Activated CD8-positive, alpha-beta memory T cell treated with anti-CD3 and anti-CD28 coated beads for 48 hours (primary cell): Measurements from ENCODE around the gene NACC2.

ENCODE experiments used
- DNase-seq, 3 experiments: peaks; one replicate each; pipeline ENCODE4 v3.0.0-alpha.2; 2020; ENCODE audit warnings: low read depth in 2 of 3, low spot score in 2 of 3

Gene NACC2

DNA sequence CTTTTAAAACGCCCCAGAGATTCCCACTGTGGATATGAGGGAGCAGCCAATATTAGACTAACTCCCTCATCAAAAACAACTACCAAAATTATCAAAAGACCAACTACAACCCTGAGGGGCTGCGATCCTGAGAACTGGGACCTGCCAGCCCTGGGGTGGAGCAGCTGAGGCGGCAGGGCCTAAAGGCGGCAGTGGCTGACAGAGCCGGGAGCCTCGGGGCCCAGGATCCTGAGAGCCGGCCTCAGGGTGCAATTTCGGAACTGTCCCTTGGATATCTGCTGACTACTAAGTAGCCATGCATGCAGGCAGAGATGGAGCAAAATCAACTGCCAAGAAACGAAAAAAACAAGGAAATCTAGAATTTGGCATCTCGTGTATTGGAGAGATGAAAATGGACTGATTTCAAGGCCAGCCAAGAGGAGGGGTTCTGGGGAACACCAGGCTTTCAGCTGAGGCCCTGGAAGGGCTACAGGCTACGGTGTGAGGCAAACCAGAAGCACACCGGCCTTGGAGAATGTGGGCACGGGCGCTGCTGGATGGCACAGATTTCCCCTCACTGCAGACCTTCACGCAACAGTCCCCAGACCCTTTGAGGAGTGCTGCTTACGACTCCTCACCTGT, 70.3 kb downstream of the NACC2 start:
- DNase-seq = no peak

DNA sequence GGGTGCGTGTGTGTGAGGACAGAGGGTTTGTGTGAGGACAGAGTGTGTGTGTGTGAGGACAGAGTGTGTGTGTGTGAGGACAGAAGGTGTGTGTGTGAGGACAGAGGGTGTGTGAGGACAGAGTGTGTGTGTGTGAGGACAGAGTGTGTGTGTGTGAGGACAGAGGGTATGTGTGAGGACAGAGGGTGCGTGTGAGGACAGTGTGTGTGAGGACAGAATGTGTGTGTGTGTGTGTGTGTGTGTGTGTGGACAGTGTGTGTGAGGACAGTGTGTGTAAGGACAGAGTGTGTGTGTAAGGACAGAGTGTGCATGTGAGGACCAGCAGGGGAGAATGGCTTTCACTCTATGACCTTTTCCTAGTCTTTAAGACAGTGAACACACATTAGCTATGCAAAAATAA, 70.8 kb downstream of the NACC2 start:
- no peak for DNase-seq

DNA sequence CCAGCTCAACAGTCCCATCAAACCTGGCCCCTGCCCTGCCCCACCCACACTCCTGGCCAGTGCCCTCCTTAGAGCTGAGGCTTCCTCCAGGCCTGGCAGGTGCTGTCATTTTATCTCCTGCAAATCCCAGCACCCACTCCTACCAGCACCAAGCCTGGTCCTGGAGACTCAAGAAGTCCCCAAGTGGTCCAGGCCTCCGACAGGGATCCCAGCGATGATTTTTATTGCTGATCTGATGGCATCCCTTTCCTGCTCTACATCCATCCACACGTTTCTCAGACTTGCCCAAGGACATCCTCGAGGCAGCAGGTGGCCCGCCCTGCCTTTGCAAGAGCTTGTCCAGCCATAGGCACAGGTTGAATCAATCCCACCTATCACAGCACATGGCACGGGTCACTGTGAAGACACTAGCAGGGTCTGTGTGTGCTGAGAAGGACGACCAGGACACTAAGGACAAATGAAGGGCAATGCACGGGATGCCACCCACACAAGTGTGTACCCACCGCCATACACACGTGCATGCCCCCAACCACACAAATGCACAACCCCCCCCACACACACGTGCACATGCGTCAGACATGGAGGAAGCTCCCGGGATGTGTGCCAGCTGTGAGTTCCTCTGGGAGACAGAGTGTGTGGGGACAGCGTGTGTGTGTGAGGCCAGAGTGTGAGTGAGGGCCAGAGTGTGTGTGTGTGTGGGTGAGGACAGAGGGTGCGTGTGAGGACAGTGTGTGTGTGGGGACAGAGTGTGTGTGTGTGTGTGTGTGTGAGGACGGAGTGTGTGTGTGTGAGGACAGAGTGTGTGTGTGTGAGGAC, 71.5 kb downstream of the NACC2 start:
- DNase-seq = no peak

DNA sequence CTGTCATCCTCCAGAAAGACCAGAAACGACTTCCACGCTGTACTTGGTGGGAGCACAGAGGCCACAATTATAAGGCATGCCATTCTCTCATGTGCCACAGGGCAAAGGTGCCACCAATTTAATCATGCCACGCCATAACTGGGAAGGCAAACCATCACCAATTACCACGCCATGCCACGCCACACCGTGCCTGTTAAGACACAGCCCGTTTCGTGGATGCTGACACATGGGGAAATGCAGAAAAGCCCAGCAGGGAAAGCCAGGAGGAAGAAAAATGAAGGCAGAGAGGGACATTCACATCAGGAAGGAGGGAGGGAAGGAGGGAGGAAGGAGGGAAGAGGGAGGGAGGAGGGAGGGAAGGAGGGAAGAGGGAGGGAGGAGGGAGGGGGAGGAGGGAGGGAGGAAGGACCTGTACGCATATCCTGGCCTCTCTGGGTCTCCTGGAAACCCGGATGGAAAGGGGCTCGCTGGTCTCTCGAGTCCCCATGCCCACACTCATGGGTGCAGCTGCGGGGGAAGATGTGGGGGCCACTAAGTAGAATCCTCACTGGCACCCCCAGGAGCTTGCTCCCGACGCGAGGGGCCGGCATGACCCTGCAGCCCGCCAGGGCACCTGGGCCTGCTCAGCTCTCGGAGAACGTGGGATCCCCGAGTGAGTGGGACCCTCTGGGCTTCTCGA, 72.2 kb downstream of the NACC2 start:
- no peak for DNase-seq

DNA sequence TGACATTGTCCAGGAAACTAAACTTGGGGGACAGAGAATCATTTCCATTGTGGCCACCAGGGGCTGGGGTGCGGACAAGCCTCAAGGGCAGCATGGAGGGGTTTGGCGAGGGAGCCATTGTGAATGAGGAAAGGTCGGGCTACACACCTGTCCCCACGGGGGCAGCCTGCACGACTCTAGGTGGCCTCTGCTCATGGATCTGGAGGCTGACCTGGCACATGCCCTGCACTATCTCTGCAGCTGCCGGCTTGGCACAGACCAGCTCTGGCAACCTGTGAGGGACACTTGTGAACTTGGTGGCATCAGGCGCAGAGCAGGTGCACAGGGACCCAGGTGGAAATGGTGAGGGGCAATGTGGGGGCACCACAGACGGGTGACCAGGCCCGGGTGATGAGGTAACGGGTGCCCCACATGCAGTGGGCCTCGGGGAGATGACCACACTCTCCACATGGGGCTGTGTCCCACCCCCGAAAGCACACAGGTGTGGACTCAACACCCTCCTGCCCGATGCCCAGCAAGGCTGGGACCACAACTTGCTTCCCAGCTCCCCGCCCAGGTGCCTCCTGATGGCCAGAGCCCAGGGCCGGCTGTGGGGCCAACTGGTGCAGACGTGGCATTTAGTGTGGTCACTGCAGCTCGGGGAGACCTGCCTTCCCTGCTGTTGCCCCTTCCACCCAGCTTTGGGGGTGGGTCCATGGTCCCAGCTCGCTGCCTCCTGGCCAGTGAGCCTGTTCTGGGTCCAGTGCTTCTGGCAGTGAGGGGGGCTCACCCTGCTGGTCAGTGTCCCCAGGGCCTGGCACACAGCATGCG, 73.0 kb downstream of the NACC2 start:
- DNase-seq = no peak

DNA sequence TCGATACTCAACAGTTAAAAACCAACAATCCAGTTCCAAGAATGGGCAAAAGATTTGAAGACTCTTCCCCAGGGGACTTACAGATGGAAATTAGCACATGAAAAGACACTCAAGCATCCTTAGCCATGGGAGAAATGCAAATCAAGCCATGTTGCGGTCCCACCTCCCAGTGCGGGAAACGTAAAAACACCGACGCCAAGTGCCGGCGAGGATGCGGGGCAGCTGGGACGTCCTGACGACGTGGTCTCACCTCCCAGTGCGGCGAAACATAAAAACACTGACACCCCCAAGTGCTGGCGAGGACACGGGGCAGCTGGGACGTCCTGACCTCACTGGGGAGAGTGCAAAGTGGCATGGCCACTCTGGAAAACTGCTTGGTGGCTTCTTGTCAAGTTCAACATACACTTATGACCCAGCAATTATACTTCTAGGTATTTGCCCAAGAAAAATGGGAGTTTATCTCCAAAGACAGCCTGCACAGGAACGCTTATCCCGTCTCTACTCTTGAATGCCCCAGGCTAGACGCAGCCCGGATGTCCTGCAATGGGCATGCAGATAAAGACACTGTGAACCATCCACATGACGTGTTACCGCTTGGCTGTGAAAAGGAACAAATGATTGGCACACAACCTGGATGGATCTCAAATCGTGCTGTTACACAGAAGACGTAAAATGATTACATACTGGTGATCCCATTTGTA, 73.8 kb downstream of the NACC2 start:
- DNase-seq = no peak

DNA sequence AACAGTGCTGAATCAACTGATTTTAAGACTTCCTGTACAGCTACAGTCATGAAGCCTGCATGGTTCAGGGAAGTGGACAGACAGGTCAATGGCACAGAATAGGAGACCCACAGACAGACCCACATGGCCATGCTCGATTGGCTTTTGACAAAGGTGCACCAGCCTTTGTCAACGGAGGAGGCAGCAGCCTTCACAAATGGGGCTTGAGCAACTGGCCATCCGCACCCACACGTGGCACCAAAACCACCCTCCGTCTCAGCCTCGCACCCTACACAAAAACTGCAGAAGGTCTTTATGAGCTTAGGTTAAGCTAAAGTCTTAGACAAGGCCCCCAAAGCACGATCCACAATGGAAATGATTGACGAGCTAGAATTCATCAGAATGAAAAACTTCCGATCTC, 74.4 kb downstream of the NACC2 start:
- no peak for DNase-seq

DNA sequence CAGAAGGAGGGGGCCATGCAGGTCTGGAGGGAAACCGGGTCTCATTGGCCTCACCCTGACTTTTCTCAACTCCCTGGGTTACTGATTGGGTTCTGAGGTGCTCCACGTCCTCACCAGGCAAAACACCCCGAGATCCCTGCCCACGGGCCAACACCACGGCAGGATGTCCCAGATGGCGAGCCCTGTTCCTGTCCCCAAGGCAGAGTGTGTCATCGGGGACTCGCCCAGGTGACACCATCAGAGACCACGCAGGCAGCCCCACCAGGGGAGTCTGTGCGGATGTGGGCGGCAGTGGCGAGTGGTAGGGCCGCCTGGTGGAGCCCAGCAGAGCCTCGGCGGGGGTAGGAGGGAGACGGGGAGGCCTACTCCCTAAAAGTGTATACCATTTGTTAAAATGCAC, 74.9 kb downstream of the NACC2 start:
- DNase-seq = no peak

DNA sequence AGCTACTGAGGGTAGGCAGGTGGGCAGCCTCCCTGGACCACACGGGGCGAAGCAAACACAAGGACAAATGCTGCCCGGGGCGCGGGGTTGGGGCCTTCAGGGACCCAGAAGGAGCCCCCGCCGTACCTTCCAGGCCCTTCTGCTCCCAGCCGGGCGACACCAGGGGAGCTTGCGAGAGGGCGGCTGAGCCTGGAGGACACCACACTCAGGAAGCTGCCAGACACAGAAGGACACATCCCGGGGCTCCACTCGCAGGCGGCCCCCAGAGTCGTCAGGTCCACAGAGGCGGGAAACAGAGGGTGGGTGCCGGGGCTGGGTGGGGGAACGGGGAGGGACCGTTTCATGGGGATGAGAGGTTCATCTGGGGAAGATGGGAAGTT, 75.4 kb downstream of the NACC2 start:
- no peak for DNase-seq

DNA sequence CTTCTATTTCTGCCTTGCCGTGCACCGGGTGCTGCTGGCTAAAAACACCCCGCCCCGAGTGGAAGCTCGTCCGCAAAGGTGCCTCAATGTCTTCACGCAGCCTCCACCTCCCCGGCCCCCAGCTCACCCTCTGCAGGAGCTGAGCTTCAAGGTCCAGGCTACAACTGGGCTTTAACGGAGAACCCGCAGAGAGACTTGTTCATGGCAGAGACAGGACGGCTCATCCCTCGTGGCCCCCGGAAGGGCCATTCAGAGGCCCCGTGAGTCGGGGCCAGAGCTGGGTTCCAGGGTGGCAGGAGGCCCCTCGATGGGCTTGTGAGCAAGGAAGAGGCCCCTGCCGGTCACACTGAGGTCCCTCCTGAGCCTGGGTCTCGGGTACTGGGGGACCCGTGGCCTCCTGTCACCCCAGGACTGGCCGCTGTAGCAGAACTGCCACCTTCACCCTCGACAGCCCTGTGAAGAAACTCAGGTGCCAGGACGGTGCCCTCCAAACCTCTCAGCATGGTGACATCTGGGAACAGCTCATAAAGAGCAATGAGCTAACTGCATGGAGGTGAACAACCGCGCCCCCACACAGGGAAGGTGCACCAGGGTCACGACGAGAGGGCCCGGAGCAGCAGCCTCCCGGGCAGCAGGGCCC, 75.9 kb downstream of the NACC2 start:
- DNase-seq = no peak

DNA sequence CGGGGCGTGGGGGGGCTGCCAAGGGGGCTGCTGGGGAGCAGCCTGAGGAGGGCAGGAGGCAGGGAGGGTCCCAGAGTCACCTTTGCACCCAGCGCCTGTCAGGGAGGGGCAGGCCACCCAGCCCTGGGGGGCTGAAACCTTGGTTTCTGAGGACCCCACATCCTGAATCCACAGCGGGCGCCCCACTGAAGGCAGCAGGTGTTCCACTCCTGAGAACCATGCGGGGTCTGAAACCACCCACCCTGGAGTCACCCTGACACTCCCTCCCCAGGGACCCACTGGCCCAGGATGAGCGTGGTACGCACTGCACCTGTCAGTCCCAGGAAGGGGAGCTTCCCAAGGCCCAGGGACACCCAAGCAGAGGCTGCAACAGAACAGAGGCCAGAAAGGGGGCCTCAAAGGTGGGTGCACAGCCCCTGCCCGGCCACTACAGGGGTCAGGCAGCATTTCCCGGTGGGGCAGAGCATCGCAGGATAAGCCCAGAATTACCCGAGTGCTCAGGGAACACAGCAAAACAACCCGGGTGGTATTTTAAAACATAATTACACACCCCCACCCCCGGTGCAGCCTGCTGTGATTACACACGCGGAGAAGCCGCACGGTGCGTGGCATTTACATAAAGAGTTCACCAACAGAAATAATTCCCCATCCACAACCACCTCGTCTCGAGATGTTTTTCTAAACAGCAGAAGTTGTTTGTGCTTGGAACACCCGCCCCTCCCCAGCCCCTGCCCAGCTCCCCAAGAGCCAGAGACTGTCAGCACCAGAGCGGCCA, 76.6 kb downstream of the NACC2 start:
- no peak for DNase-seq

DNA sequence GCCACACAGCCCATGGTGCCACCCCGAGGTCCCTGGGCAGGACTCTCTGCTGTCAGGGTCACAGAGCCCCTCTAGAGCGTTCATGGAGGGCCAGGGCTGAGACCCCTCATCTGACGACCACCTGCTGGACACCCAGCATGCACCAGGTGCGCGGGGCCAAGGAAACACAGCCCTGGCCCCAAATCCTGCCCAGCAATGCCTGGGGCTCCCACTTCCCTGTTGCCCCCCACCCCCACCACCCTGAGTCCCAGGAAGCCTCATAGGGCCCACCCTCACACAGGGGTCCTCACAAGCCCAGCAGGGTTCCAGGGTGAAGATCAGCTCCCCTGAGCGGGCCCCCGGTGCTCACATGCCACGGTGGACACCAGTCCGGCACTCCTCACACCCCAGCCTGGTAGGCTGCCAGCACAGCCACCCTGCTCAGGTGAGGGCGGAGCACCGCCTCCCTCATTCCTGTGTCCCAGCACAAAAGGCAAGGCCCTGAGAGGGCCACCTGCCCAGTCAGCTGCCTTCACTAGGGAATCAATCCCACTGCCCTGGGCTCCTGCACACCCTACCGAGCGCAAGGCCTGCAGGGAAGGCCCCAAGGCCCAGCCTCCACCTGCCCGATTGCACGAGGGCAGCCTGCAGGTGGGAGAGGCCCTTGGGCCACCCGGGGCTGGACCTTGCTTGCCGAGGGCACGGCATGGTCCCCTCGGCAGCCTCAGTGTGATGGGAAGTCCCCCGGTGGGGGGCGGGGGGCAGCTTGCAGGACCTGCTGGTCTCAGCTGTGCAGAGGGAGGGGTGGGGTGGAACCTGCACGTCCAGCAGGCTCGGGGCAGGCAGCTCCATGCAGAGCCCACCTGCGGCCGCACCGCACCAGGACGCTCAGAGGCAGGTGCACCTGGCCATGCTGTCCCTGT, 77.5 kb downstream of the NACC2 start:
- no peak for DNase-seq

DNA sequence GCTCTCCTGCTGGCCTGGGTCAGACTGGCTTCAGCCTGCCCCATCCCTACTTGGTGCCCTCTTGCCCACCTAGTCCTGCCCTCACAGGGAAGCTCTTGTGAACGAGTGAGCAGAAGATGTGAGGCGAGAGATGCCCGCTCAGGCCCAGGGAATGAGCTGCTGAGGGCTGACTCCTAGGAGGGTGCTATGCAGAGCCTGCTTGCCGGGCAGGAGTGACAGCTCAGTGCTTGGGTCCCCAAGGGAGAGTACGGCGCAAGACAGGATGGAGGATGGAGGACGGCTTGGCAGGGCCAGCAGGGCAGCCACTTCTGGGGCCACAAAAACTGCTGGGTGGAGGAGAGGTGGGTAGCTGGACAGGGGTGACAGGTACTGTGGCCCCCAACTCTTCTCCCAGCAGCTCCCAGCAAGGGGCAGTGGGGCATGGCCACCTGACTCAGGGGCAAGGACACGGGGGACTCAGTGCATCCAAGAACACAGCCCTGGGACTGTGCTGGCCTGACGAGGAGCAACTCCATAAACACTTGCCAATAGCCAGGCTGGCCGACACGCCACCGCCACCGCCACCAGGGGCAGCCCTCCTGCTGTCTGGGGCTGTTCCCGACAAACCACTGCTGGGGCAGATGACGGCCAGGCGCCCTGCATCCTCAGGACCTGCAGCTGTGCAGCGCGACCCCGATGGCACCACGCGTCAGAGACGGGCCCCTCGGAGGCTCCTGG, 78.4 kb downstream of the NACC2 start:
- DNase-seq = no peak

DNA sequence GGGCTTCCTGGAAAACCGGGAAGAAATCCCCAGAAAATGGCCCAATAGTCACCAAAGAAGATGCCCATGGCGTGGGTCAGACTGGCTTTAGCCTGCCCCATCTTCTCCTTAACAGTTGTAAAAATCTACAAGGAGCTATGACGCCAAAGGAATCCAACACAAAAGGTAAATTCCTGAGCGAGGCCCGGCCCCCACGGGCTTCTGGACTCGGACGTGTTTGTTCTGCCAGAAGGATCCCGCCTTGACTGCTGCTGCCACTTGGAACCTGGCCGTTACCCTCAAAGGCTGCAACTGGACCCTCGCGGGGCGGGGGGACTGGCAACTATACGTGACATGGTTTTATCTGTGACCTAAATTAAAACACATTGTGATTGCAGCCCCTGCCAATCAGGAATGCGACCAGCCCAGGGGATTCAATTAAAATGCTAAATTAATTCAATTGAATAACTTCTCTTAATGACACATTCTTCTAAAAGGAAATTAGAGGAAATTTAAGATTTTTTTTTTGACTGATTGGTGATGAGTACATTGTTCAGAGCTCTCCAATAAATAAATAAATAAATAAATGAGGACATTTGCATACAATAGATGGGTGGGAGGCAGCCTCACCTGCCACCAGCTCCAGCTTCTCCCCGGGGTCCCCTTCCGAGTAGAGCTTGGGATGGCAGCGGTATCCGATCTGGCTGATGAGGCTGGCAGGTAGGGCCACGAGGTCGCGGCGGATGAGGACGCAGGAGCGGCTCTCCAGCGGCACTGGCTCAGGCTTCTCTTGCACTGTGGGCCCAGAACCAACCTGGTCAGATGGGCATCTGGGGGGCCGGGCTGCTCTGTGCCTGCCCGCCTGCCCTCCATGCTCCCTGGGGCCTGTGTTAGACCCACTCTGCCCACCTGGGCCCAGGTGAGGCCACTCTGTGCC, 79.2 kb downstream of the NACC2 start:
- DNase-seq = no peak

DNA sequence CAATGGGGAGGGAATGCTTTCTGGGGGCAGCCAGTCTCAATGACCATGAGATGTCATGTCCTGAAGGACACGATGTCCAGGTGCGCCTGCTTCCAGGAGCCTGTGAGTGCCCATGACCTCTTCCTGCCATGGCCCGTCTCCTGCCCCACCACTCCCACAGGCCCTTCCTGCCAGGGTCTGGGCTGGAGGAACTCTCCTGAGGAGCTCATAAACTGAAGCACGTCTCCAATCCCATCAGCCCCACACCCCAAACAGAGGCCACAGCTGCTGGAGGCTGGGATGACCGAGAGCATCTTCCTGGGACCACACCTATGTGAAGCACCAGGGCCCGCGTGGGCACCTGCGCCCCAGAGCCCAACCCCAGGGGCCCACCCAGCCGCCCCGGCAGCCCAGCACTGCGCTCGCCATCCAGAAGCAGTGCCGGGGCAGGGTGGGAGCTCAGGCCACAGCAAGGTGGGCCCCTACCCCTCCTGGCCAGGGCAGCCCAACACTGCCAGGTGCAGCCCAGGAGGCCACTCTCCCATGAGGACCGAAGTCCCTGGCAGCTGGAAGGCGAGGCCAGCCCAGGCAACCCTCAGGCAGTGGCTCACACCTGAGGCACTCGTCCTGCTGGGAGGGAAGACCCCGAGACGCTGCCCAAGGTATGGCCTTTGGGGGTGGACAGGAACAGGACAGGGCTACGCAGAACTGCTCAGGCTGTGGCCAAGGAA, 80.0 kb downstream of the NACC2 start:
- no peak for DNase-seq

DNA sequence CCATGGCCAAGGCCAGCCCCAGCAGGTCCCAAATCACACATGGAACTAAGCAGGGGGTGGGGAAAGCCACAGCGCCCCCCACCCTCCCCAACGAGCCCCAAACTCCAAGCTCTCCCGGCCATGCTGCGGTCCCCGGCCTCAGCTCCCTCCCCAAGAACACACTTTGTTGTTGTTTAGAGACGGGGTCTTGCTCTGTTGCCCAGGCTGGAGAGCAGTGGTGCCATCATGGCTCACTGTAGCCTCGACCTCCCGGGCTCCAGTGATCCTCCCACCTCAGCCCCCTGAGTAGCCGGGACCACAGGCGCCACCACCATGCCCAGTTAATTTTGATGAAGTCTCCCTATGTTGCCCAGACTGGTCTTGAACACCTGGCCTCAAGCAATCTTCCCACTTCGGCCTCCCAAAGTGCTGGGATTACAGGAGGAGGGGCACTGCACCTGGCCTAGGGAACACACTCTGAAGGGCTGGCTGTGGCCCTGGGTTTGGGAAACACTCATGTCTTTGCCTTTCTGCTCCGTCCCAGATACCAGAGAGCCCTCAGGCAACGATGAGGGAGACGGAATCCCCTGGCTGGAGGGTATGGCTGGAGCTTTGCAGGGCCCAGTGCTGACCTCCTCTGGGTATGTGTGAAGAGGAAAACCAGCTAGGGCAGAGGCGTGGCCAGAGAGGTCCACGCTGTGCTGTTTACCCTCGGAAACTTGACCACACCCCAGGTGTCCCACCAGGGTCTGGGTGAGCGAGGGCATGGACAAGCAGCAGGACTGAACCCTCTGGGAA, 80.8 kb downstream of the NACC2 start:
- DNase-seq = no peak
